Osteoblast (primary cell): ENCODE results near the gene SPTBN5. TPM values are rescaled to one million over a fixed set of nuclear protein-coding genes. Genes with fewer than 3 reads are reported as not detected.
A peak's percentile ranks its signal among the peaks of the same experiment; 100 is the strongest.

Experiments used
- DNase-seq: peaks from one replicate; pipeline ENCODE4 v3.0.0; 2011; ENCODE audit warnings: low spot score, mixed read lengths; ENCODE audit not compliant: insufficient read length; ENCODE audit errors: missing footprints
- H2AFZ ChIP-seq: 2 replicates; pipeline ENCODE4 v1.6.0; 2011; ENCODE audit warnings: mild to moderate bottlenecking, low read length
- H3K27ac ChIP-seq: 2 replicates; pipeline ENCODE4 v1.5.1; 2011; ENCODE audit warnings: mild to moderate bottlenecking, low read depth, low read length, moderate library complexity
- H3K27me3 ChIP-seq: 2 replicates; pipeline ENCODE4 v1.6.0; 2012; ENCODE audit warnings: mild to moderate bottlenecking, control low read depth, inconsistent platforms, low read length, moderate library complexity; ENCODE audit not compliant: insufficient read depth
- H3K36me3 ChIP-seq: 2 replicates; pipeline ENCODE4 v1.5.1; 2011; ENCODE audit warnings: mild to moderate bottlenecking, low read length, control low read depth, moderate library complexity; ENCODE audit not compliant: insufficient read depth
- H3K4me1 ChIP-seq: 2 replicates; pipeline ENCODE4 v1.5.1; 2011; ENCODE audit warnings: mild to moderate bottlenecking, low read length, control low read depth, moderate library complexity; ENCODE audit not compliant: insufficient read depth
- H3K4me2 ChIP-seq: 2 replicates; pipeline ENCODE4 v1.6.0; 2011; ENCODE audit warnings: mild to moderate bottlenecking, low read length; ENCODE audit not compliant: insufficient read depth
- H3K4me3 ChIP-seq: fragments of 200-600 bp; sonication (generic); 3 replicates; pipeline ENCODE4 v1.5.1; 2012; ENCODE audit warnings: mild to moderate bottlenecking, low read length, inconsistent platforms; ENCODE audit not compliant: insufficient read depth
- H3K79me2 ChIP-seq: 2 replicates; pipeline ENCODE4 v1.6.0; 2012; ENCODE audit warnings: mild to moderate bottlenecking, low read length, control low read depth, inconsistent platforms; ENCODE audit not compliant: insufficient read depth
- H3K9me3 ChIP-seq: 2 replicates; pipeline ENCODE4 v1.5.1; 2011; ENCODE audit warnings: low read depth, low read length, control low read depth
- H4K20me1 ChIP-seq: 2 replicates; pipeline ENCODE4 v1.6.0; 2012; ENCODE audit warnings: mild to moderate bottlenecking, low read length, control low read depth; ENCODE audit not compliant: insufficient read depth
- total RNA-seq: library from RNA; depleted of rRNA; stranded (reverse); fragments of >200 nt; gene quantifications from 2 replicates; pipeline ENCODE4 v1.2.3, GENCODE V29; 2012
- TF ChIP-seq, protein P1 (sequence below): IDR thresholded peaks from 2 replicates; pipeline ENCODE4 v1.5.1; 2011; ENCODE audit warnings: mild to moderate bottlenecking, low read depth, low read length, moderate library complexity; ENCODE audit errors: extremely low read depth

The SPTBN5 gene
- total RNA-seq, 1 donor, result 0.36 TPM

DNA sequence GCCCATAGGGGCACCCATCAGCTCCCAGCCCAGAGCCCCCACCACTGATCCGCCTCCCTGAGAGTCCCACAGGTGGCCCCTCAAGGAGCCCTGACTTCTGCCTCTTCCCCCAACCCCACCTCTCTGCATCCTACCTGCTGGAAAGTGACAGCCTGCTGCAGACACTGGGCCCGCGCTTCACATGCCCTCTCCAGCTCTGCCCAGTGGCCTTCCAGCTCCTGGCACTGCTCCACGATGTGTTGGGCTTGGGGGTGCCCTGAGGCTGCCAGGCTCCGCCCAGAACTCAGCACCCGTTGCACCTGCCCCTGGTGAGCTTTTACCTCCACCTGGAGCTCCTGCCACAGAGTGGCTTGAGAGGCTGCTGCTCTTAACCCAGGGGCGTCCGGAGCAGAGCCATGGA is 20.1 kb downstream of the SPTBN5 start:
- Histone ChIP-seq H3K9me3 (no peaks in the 10 kb centered on the region), H3K27ac (no peak overlapping the region), H4K20me1 (no peaks in the 10 kb centered on the region)

GRCh38 chr15:41872166-41872747 is 21.6 kb downstream of the SPTBN5 start:
- no peaks in the 10 kb centered on the region for H3K9me3 ChIP-seq
- peaks cover 7% of the 10 kb centered on the region for H3K4me1 ChIP-seq
- DNase-seq, result no peak
- H4K20me1 ChIP-seq, result no peaks in the 10 kb centered on the region
- no peaks in the 10 kb centered on the region for H3K36me3 ChIP-seq
- H3K27ac ChIP-seq, result no peak overlapping the region
- TF ChIP-seq, protein P1, sequence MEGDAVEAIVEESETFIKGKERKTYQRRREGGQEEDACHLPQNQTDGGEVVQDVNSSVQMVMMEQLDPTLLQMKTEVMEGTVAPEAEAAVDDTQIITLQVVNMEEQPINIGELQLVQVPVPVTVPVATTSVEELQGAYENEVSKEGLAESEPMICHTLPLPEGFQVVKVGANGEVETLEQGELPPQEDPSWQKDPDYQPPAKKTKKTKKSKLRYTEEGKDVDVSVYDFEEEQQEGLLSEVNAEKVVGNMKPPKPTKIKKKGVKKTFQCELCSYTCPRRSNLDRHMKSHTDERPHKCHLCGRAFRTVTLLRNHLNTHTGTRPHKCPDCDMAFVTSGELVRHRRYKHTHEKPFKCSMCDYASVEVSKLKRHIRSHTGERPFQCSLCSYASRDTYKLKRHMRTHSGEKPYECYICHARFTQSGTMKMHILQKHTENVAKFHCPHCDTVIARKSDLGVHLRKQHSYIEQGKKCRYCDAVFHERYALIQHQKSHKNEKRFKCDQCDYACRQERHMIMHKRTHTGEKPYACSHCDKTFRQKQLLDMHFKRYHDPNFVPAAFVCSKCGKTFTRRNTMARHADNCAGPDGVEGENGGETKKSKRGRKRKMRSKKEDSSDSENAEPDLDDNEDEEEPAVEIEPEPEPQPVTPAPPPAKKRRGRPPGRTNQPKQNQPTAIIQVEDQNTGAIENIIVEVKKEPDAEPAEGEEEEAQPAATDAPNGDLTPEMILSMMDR, result no peak
- H3K4me3 ChIP-seq, result no peak overlapping the region
- peaks cover 4% of the 10 kb centered on the region for H3K27me3 ChIP-seq
- H2AFZ ChIP-seq, result no peak overlapping the region
- H3K4me2 ChIP-seq, result no peak overlapping the region
- H3K79me2 ChIP-seq, result no peaks in the 10 kb centered on the region

More for the DNA sequence above, 20.1 kb downstream of the SPTBN5 start:
- H3K79me2 ChIP-seq, result no peaks in the 10 kb centered on the region
- no peaks in the 10 kb centered on the region for H3K36me3 ChIP-seq
- DNase-seq, result no peak
- H3K27me3 ChIP-seq, result peaks cover 4% of the 10 kb centered on the region
- H2AFZ ChIP-seq, result no peak overlapping the region
- peaks cover 7% of the 10 kb centered on the region for H3K4me1 ChIP-seq
- H3K4me2 ChIP-seq, result no peak overlapping the region
- no peak overlapping the region for H3K4me3 ChIP-seq
- TF ChIP-seq, protein P1, result no peak

DNA sequence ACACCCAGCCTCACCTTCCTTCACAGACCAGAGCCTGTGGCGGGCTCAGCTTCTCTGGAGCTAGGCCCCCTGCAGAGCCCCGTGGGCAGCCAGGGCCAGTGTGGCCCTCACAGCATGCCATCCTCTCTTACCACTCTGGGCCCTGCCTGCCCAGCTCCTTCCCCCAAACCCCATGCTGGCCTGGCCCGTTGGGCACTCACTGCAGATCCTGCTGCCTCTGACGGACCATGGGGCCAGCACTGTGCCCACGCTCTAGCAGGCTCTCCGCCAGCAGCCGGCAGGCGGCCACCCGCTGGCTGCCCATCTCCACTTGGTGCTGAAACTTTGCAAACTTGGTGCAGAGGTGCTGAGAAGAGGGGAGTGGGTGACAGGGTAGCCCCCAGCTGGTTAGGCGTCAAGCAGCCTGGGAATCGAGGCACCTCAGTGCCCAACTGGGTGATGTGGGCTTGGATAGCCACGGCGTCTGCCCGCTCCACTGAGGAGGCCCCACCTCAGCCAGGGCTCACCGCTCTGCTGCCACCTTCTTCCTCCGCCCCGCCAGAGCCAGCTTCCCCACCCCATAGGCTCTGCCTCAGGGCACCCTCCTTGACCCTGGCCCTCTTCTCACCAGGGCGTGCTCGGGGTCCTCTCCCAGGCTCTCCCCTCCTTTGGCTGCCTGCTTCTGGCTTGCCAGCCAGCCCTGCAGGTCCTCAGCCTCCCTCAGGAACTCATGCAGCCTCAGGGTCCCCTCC is 22.5 kb downstream of the SPTBN5 start:
- DNase-seq, result no peak
- H3K27ac ChIP-seq, result no peak overlapping the region
- H3K79me2 ChIP-seq, result no peaks in the 10 kb centered on the region
- H4K20me1 ChIP-seq, result no peaks in the 10 kb centered on the region
- peaks cover 4% of the 10 kb centered on the region for H3K27me3 ChIP-seq
- no peak overlapping the region for H3K4me3 ChIP-seq
- no peak overlapping the region for H2AFZ ChIP-seq
- TF ChIP-seq, protein P1, result no peak
- no peaks in the 10 kb centered on the region for H3K36me3 ChIP-seq
- H3K4me1 ChIP-seq, result peaks cover 7% of the 10 kb centered on the region
- H3K9me3 ChIP-seq, result no peaks in the 10 kb centered on the region
- H3K4me2 ChIP-seq, result no peak overlapping the region

DNA sequence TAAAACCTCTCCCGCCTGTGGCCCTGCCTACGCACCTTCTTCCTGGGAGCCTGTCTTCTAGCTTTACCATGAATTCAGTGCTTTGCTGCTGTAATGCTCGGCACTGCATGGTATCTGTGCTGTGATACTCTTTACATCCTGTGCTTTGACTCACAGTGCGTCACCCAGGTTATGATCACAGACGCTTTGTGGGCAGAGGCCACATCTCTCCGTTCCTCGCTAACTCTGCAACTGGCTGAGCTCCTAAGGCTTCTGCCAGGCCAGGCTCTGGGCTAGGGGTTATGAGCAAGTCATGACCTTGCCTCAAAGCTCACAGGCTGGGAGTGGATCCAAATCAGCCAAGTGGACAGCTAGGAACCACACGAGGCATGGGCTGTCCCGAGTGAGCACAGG is 23.2 kb downstream of the SPTBN5 start:
- Histone ChIP-seq H3K4me3 (no peak overlapping the region), H2AFZ (no peak overlapping the region), H3K27me3 (peaks cover 4% of the 10 kb centered on the region), H3K4me2 (peak overlapping the region; percentile 29), H4K20me1 (no peaks in the 10 kb centered on the region), H3K9me3 (no peaks in the 10 kb centered on the region), H3K79me2 (no peaks in the 10 kb centered on the region), H3K27ac (no peak overlapping the region), H3K4me1 (peaks cover 7% of the 10 kb centered on the region), H3K36me3 (no peaks in the 10 kb centered on the region)
- TF ChIP-seq, protein P1, result no peak
- DNase-seq, result peak; percentile 98
